ENCODE measurements around the gene FES.

The FES gene

GRCh38 chr15:90851114-90851513 lies 33.2 kb upstream of the FES start:
- H3K27ac Mint-ChIP-seq: no peak overlapping the region
- no peaks in the 10 kb centered on the region for H3K9me3 Mint-ChIP-seq
- H3K36me3 Mint-ChIP-seq (ENCODE audit: low read depth): no peaks in the 10 kb centered on the region
- TF ChIP-seq CTCF (IDR thresholded peaks at IDR 0.05): no peak
- no peak for DNase-seq
- H3K27me3 Mint-ChIP-seq (ENCODE audit: low read depth, poor library complexity): peaks cover 11% of the 10 kb centered on the region
- no peak overlapping the region for H3K4me3 Mint-ChIP-seq
- H3K4me1 Mint-ChIP-seq: peaks cover 5% of the 10 kb centered on the region

DNA sequence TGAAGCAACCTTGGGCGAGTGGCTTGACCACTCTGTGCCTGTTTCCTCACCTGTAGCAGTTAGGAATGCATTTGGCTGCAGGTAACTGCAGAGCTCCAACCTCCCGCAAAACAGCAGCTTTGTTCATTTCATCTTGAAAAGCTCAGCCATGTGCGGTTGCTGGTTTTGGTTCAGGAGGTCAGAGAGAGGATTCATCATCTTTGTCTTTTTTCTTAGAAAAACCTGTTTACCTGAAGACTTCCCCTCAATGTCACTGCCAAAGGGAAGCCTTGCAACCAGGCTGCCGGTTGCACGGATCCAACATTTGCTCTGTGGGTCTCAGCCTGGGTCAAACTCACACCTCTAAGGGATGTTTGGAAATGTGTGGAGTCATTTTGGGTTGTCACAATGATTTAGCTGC lies 32.4 kb upstream of the FES start:
- no peak overlapping the region for H3K4me3 Mint-ChIP-seq
- H3K27ac Mint-ChIP-seq: no peak overlapping the region
- H3K36me3 Mint-ChIP-seq (ENCODE audit: low read depth): no peaks in the 10 kb centered on the region
- no peaks in the 10 kb centered on the region for H3K9me3 Mint-ChIP-seq
- DNase-seq: no peak
- H3K4me1 Mint-ChIP-seq: peaks cover under 1% of the 10 kb centered on the region
- peaks cover 13% of the 10 kb centered on the region for H3K27me3 Mint-ChIP-seq (ENCODE audit: low read depth, poor library complexity)
- no peak for TF ChIP-seq CTCF (IDR thresholded peaks at IDR 0.05)

DNA sequence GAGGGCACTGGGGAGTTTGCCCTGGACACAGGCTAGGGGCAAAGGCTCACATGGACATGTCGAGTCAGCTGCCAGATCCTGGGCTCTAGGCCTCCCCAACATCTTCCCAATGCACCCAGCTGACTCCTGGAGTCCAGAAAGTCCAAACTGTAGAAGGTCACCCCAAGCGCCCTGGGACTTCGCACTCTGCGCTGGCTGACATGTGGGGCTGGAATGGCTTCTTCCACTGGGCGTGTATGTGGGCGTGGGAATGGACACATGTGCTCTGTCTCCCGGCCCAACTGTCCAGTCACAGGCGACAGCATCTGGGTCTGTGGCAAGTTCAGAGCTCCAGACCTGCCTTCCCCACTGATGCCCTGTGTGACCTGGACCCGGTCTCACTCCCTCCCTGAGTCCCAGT lies 29.2 kb upstream of the FES start:
- TF ChIP-seq CTCF (IDR thresholded peaks at IDR 0.05): no peak
- H3K4me3 Mint-ChIP-seq: no peak overlapping the region
- peaks cover 14% of the 10 kb centered on the region for H3K27me3 Mint-ChIP-seq (ENCODE audit: low read depth, poor library complexity)
- H3K9me3 Mint-ChIP-seq: no peaks in the 10 kb centered on the region
- H3K27ac Mint-ChIP-seq: no peak overlapping the region
- H3K36me3 Mint-ChIP-seq (ENCODE audit: low read depth): no peaks in the 10 kb centered on the region
- peaks cover 11% of the 10 kb centered on the region for H3K4me1 Mint-ChIP-seq
- DNase-seq: no peak

GRCh38 chr15:90857337-90857736 lies 27.0 kb upstream of the FES start:
- H3K9me3 Mint-ChIP-seq: no peaks in the 10 kb centered on the region
- H3K4me1 Mint-ChIP-seq: peaks cover 12% of the 10 kb centered on the region
- H3K27ac Mint-ChIP-seq: no peak overlapping the region
- H3K36me3 Mint-ChIP-seq (ENCODE audit: low read depth): no peaks in the 10 kb centered on the region
- H3K27me3 Mint-ChIP-seq (ENCODE audit: low read depth, poor library complexity): peaks cover 3% of the 10 kb centered on the region
- no peak overlapping the region for H3K4me3 Mint-ChIP-seq
- no peak for TF ChIP-seq CTCF (IDR thresholded peaks at IDR 0.05)
- DNase-seq: no peak

DNA sequence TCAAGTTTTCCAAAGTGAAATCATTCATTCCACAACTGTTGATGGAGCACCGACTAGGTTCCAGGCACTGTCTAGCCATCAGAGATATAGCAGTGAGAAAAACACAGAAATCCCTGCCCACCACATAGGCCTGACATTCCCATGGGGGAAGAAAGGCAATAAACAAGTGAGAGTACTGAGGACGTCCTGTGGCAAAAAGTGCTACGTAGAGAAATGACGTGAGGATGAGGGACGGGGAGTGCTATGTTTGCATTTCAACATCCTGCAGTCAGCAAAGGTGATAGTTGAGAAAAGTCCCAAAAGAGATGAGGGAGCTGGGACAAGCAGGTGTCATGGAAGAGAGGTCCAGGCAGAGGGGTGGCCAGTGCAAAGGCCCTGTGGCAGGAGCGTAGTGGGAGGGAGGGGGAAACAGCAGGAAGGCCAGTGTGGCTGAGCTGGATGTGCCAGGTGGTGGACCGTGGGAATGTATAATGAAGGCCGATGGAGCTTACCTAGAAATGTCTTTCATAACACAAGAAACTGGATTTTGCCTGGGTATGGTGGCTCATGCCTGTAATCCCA lies 26.3 kb upstream of the FES start:
- Mint-ChIP-seq H3K4me1 (peaks cover 18% of the 10 kb centered on the region), H3K27ac (no peak overlapping the region), H3K9me3 (no peaks in the 10 kb centered on the region), H3K4me3 (no peak overlapping the region), H3K36me3 (ENCODE audit: low read depth) (no peaks in the 10 kb centered on the region), H3K27me3 (ENCODE audit: low read depth, poor library complexity) (peaks cover 3% of the 10 kb centered on the region)
- no peak for TF ChIP-seq CTCF (IDR thresholded peaks at IDR 0.05)
- no peak for DNase-seq
